ENCODE data around the gene ATXN3L. TPM values are rescaled to one million over a fixed set of nuclear protein-coding genes. Genes with fewer than 3 reads are reported as not detected.

The ATXN3L gene
- total RNA-seq, 1 donor from 2014 or later, result not detected

- no peaks in the 10 kb centered on the region for H3K27me3 ChIP-seq (ENCODE audit: low read depth)
- H3K4me3 ChIP-seq, result no peak overlapping the region
- peaks cover 12% of the 10 kb centered on the region for H3K9me3 ChIP-seq (replicated peaks)
- TF ChIP-seq CTCF (IDR thresholded peaks at IDR 0.05; ENCODE audit: borderline replicate concordance), result no peak
- intact Hi-C loops (cut with micrococcal nuclease), result no loop called here
- no peaks in the 10 kb centered on the region for H3K4me1 ChIP-seq
- no peaks in the 10 kb centered on the region for H3K36me3 ChIP-seq
- DNase-seq, result no peak
- no peak overlapping the region for H3K27ac ChIP-seq (replicated peaks)
Observed at GRCh38 chrX:13281289-13281688, 38.6 kb downstream of the ATXN3L start.

- TF ChIP-seq CTCF (IDR thresholded peaks at IDR 0.05; ENCODE audit: borderline replicate concordance), result no peak
- Histone ChIP-seq H3K27ac (replicated peaks) (no peak overlapping the region), H3K4me1 (no peaks in the 10 kb centered on the region), H3K4me3 (no peak overlapping the region), H3K27me3 (ENCODE audit: low read depth) (no peaks in the 10 kb centered on the region), H3K9me3 (replicated peaks) (no peaks in the 10 kb centered on the region), H3K36me3 (no peaks in the 10 kb centered on the region)
- DNase-seq, result no peak
- intact Hi-C loops (cut with micrococcal nuclease), result no loop called here
Observed at GRCh38 chrX:13279279-13280018, 40.4 kb downstream of the ATXN3L start.

- Histone ChIP-seq H3K27me3 (ENCODE audit: low read depth) (no peaks in the 10 kb centered on the region), H3K27ac (replicated peaks) (peak overlapping the region; percentile 33), H3K36me3 (no peaks in the 10 kb centered on the region), H3K4me3 (no peak overlapping the region), H3K4me1 (no peaks in the 10 kb centered on the region), H3K9me3 (replicated peaks) (no peaks in the 10 kb centered on the region)
- DNase-seq, result no peak
- intact Hi-C loops (cut with micrococcal nuclease), result no loop called here
- no peak for TF ChIP-seq CTCF (IDR thresholded peaks at IDR 0.05; ENCODE audit: borderline replicate concordance)
Observed at GRCh38 chrX:13277539-13277938, 42.3 kb downstream of the ATXN3L start.

- Histone ChIP-seq H3K9me3 (replicated peaks) (no peaks in the 10 kb centered on the region), H3K36me3 (no peaks in the 10 kb centered on the region), H3K27me3 (ENCODE audit: low read depth) (no peaks in the 10 kb centered on the region), H3K27ac (replicated peaks) (peak overlapping the region; percentile 33), H3K4me1 (no peaks in the 10 kb centered on the region), H3K4me3 (no peak overlapping the region)
- no peak for TF ChIP-seq CTCF (IDR thresholded peaks at IDR 0.05; ENCODE audit: borderline replicate concordance)
- intact Hi-C loops (cut with micrococcal nuclease), result no loop called here
- DNase-seq, result no peak
Observed at GRCh38 chrX:13276991-13277390, 42.9 kb downstream of the ATXN3L start.

GRCh38 chrX:13275031-13275430 is 44.8 kb downstream of the ATXN3L start:
- Histone ChIP-seq H3K4me1 (no peaks in the 10 kb centered on the region), H3K27ac (replicated peaks) (no peak overlapping the region), H3K4me3 (no peak overlapping the region), H3K9me3 (replicated peaks) (no peaks in the 10 kb centered on the region), H3K27me3 (ENCODE audit: low read depth) (no peaks in the 10 kb centered on the region), H3K36me3 (no peaks in the 10 kb centered on the region)
- TF ChIP-seq CTCF (IDR thresholded peaks at IDR 0.05; ENCODE audit: borderline replicate concordance), result no peak
- intact Hi-C loops (cut with micrococcal nuclease), result no loop called here
- DNase-seq, result no peak

Data from left ventricle myocardium inferior (tissue), 1 donor.